ENCODE results near the gene FZD1.

FZD1 gene

GRCh38 chr7:91239772-91240171, 24.5 kb upstream of the FZD1 start:
- no peaks in the 10 kb centered on the region for H3K79me2 ChIP-seq (ENCODE audit: insufficient read depth, low read length)
- H3K27ac ChIP-seq (ENCODE audit: low read depth, low read length) = no peak overlapping the region
- no peak overlapping the region for H3K4me3 ChIP-seq (ENCODE audit: insufficient read depth, low read length, poor library complexity, severe bottlenecking)
- H3F3A ChIP-seq (ENCODE audit: insufficient read depth) = no peaks in the 10 kb centered on the region
- no peaks in the 10 kb centered on the region for H3K36me3 ChIP-seq (ENCODE audit: low read length)
- no peak overlapping the region for H3K4me2 ChIP-seq (ENCODE audit: low read depth, low read length, poor library complexity, severe bottlenecking)
- H3K9ac ChIP-seq (ENCODE audit: low read length) = no peak overlapping the region
- no peaks in the 10 kb centered on the region for H3K9me2 ChIP-seq (replicated peaks; ENCODE audit: insufficient read depth, low read length)
- H3K9me3 ChIP-seq (ENCODE audit: insufficient read depth, low read length) = no peaks in the 10 kb centered on the region
- H2AFZ ChIP-seq (ENCODE audit: low read depth, low read length, severe bottlenecking) = no peak overlapping the region
- H4K20me1 ChIP-seq (ENCODE audit: low read depth, low read length) = no peaks in the 10 kb centered on the region
- TF ChIP-seq, protein P1, sequence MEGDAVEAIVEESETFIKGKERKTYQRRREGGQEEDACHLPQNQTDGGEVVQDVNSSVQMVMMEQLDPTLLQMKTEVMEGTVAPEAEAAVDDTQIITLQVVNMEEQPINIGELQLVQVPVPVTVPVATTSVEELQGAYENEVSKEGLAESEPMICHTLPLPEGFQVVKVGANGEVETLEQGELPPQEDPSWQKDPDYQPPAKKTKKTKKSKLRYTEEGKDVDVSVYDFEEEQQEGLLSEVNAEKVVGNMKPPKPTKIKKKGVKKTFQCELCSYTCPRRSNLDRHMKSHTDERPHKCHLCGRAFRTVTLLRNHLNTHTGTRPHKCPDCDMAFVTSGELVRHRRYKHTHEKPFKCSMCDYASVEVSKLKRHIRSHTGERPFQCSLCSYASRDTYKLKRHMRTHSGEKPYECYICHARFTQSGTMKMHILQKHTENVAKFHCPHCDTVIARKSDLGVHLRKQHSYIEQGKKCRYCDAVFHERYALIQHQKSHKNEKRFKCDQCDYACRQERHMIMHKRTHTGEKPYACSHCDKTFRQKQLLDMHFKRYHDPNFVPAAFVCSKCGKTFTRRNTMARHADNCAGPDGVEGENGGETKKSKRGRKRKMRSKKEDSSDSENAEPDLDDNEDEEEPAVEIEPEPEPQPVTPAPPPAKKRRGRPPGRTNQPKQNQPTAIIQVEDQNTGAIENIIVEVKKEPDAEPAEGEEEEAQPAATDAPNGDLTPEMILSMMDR (IDR thresholded peaks at IDR 0.05; ENCODE audit: insufficient read depth, low read length, poor library complexity, severe bottlenecking) = no peak
- TF ChIP-seq EZH2phosphoT487 (conservative IDR thresholded peaks at IDR 0.05; ENCODE audit: low read length) = no peak
- H3K27me3 ChIP-seq (ENCODE audit: low read length) = no peaks in the 10 kb centered on the region

DNA sequence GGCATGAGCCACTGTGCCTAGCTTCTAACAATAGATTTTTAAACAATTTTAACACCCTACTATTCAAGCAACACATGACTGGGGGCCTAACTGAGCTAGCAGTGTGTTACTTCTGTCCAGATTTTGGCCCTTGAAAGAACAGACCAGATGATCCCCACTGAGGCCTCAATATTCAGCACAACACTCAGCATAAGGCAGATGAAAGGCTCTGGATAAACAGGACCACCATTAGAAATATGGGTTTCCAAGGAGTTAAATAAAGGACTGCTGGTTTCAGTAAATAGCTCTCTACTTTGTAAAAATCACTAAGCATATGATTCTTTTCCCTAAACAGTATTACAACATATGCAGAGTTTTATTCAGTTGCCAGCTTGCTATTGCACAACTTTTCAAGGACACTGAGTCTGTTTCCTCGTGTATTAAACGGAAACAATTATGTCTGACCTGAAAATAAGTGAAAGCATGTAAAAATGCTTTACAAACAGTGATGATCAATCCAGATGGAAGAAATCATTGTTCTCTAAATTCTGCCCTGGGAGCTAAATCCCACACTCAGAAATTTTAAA, 23.8 kb upstream of the FZD1 start:
- Histone ChIP-seq H3K27me3 (ENCODE audit: low read length) (no peaks in the 10 kb centered on the region), H3K9ac (ENCODE audit: low read length) (no peak overlapping the region), H3K4me2 (ENCODE audit: low read depth, low read length, poor library complexity, severe bottlenecking) (no peak overlapping the region), H3K4me3 (ENCODE audit: insufficient read depth, low read length, poor library complexity, severe bottlenecking) (no peak overlapping the region), H3K36me3 (ENCODE audit: low read length) (no peaks in the 10 kb centered on the region), H3K9me3 (ENCODE audit: insufficient read depth, low read length) (no peaks in the 10 kb centered on the region), H3F3A (ENCODE audit: insufficient read depth) (no peaks in the 10 kb centered on the region), H3K79me2 (ENCODE audit: insufficient read depth, low read length) (no peaks in the 10 kb centered on the region), H3K9me2 (replicated peaks; ENCODE audit: insufficient read depth, low read length) (no peaks in the 10 kb centered on the region), H3K27ac (ENCODE audit: low read depth, low read length) (no peak overlapping the region), H2AFZ (ENCODE audit: low read depth, low read length, severe bottlenecking) (no peak overlapping the region), H4K20me1 (ENCODE audit: low read depth, low read length) (no peaks in the 10 kb centered on the region)
- TF ChIP-seq, protein P1 (IDR thresholded peaks at IDR 0.05; ENCODE audit: insufficient read depth, low read length, poor library complexity, severe bottlenecking) = no peak
- no peak for TF ChIP-seq EZH2phosphoT487 (conservative IDR thresholded peaks at IDR 0.05; ENCODE audit: low read length)

GRCh38 chr7:91242097-91242844, 22.0 kb upstream of the FZD1 start:
- H3K79me2 ChIP-seq (ENCODE audit: insufficient read depth, low read length) = no peaks in the 10 kb centered on the region
- no peak overlapping the region for H3K27ac ChIP-seq (ENCODE audit: low read depth, low read length)
- no peak overlapping the region for H2AFZ ChIP-seq (ENCODE audit: low read depth, low read length, severe bottlenecking)
- no peak overlapping the region for H3K9ac ChIP-seq (ENCODE audit: low read length)
- no peak overlapping the region for H3K4me3 ChIP-seq (ENCODE audit: insufficient read depth, low read length, poor library complexity, severe bottlenecking)
- no peaks in the 10 kb centered on the region for H3F3A ChIP-seq (ENCODE audit: insufficient read depth)
- no peaks in the 10 kb centered on the region for H4K20me1 ChIP-seq (ENCODE audit: low read depth, low read length)
- no peaks in the 10 kb centered on the region for H3K27me3 ChIP-seq (ENCODE audit: low read length)
- TF ChIP-seq, protein P1 (IDR thresholded peaks at IDR 0.05; ENCODE audit: insufficient read depth, low read length, poor library complexity, severe bottlenecking) = no peak
- TF ChIP-seq EZH2phosphoT487 (conservative IDR thresholded peaks at IDR 0.05; ENCODE audit: low read length) = no peak
- H3K9me3 ChIP-seq (ENCODE audit: insufficient read depth, low read length) = no peaks in the 10 kb centered on the region
- H3K4me2 ChIP-seq (ENCODE audit: low read depth, low read length, poor library complexity, severe bottlenecking) = no peak overlapping the region
- no peaks in the 10 kb centered on the region for H3K9me2 ChIP-seq (replicated peaks; ENCODE audit: insufficient read depth, low read length)
- no peaks in the 10 kb centered on the region for H3K36me3 ChIP-seq (ENCODE audit: low read length)

Data from SU-DHL-6 (cell line).